GM18508 (cell line): Measurements from ENCODE around the gene FANCC.

ENCODE experiments used
- ATAC-seq: cut with Tn5 transposase; IDR thresholded peaks from one replicate; pipeline ENCODE4 v1.9.1; 2021; ENCODE audit warnings: moderate number of reproducible peaks; ENCODE audit not compliant: insufficient read depth, unreplicated experiment

The FANCC gene, protein sequence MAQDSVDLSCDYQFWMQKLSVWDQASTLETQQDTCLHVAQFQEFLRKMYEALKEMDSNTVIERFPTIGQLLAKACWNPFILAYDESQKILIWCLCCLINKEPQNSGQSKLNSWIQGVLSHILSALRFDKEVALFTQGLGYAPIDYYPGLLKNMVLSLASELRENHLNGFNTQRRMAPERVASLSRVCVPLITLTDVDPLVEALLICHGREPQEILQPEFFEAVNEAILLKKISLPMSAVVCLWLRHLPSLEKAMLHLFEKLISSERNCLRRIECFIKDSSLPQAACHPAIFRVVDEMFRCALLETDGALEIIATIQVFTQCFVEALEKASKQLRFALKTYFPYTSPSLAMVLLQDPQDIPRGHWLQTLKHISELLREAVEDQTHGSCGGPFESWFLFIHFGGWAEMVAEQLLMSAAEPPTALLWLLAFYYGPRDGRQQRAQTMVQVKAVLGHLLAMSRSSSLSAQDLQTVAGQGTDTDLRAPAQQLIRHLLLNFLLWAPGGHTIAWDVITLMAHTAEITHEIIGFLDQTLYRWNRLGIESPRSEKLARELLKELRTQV

DNA sequence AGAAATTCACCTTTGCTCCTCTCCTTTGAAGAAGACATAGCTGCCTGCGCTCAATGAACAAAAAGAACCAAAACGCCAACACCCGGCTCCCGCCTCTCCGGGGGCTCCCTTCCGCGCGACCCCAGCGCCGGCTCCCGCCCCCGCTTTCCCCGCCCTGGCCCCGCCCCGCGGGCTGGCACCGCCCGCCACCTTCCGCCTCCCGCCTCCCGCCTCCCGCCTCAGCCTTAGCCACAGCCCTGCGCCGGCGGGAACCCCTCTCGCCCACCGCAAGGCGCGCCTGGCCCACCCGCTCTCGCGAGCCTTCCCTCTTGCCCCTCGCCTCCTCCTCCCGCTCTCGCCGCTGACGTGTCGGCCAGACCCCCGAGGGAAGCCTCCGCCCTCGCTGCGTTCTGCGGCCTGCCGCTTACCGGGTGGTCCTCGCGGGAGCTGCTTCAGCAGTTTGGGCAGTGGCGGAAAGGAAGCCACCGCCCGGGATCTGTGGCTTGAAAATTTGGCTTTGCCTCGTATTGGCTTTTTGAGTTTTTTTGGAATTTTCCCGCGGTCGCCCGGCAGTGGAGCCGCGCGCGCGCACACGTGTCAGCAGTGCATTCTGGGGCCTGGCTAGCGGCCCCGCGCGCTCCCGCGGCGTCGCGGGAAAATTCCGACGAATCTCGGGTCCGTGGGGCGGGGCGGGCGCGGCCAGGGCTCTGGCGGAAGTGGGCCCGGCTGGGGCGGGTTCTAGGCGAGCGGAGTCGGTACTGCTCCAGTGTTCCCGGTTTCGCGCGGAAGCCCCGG, at the start of gene FANCC:
Gene FANCC (minus strand): TSS at position 591 of the 774 bp plus-strand sequence. CDS start 68,418 bp downstream, outside the sequence.
- ATAC-seq = no peak

DNA sequence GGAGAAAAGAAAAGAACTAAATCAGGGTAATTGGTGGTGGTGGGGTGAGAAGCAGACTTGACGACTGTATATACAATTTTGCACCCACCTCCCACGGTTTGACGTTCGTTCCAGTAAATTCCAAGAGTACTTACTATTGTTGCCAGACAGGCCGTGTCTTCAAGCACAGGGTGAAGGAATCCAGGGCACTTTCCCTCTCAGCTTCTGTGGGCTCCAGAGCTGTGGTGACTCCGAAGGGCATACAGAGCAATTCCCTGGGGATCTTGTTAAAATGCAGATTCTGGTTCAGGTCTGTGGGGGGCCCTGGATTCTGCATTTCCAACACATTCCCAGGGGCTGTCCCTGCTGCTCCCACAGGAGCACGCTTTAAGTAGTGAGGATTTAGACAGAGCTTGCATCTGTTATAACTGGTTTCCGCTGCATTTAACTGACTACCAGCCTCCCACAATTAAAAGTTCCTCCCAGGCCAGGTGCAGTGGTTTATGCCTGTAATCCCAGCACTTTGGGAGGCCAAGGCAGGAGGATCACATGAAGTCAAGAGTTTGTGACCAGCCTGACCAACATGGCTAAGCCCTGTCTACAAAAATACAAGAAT, 49.3 kb upstream of the FANCC start:
- no peak for ATAC-seq

DNA sequence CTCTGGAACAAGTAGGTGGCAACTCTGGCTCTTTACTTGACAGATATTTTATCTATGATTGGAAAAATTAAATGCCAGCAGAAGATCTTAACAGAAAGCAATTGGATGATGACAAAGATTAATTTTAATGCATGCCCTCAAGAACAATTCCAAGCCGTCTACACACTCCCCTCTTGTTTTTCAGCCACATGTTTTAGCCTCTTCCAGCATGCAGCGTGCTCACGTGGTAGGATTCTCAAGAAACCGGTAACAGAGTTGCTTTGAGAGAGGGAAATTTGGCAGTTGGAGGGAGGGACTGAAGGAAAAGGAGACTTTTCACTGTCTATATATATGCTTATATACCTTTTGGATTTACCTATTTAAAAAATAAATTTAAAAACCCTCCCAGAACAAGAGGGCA, 48.3 kb upstream of the FANCC start:
- ATAC-seq = no peak

DNA sequence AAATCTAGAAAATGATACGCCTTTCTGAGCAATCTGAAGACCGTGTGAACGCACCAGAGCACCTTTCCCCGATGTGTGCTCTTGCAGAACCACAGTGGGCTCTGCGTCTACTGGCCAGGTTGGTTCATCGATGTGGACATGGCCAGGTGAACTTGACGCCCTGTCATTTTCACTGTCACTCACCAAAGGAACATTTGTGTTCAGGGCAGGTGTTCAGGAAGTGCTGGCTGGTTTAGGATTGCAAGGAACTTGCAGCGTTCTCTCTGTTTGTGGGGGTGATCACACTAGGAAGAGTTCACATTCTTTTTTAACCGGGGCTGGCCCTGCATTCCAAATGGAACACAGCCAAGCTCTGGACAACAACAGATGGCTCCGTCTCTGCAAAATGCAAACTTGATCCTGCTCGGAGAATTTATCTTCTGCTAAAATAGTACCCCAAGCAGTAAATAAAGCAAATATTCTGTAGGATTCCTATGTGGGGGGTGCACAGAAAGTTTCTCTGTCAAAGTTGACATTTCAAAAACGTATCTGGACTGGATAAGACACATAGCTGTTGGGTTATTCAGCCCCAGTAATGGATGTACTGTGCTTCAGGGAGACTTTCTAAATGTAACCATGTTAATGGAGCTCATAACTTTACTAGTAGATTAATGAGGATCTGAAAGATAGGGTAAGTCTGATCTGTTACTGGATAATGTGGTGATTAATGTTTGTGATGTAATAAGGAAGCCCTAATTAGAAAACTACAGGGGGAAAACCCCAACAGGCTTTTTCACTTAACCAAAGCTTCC, 45.7 kb upstream of the FANCC start:
- no peak for ATAC-seq

DNA sequence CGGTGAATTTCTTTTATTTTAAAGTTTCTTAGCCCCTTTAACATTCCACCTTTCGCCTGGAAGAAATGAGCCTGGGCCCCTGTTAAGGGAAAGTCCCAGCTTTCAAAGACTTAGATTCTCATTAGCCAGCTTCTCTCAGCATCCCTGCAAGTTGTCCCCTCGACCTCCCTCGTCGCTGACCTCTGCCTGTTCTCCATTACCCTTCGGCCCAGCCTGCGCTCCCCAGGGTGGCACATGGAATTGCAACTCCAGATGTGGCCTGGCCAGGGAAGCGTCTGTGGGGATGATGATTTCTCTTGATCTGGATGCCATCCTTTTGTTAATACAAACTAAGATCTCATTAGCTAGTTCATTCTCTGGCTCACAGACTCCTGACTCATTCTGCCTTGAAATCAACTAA, 43.4 kb upstream of the FANCC start:
- ATAC-seq = no peak

DNA sequence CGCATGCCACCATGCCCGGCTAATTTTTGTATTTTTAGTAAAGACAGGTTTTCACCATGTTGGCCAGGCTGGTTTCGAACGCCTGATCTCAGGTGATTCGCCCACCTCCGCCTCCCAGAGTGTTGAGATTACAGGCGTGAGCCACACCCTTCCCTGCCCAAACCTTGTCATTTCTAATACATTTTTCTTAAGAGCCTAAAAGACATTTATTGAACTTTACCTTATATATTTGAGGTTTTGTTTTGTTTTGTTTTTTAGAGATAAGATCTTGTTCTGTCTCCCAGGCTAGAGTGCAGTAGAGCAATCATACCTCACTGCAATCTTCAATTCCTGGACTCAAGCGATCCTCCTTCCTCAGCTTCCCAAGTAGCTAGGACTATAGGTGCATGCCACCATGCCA, 39.8 kb upstream of the FANCC start:
- no peak for ATAC-seq

DNA sequence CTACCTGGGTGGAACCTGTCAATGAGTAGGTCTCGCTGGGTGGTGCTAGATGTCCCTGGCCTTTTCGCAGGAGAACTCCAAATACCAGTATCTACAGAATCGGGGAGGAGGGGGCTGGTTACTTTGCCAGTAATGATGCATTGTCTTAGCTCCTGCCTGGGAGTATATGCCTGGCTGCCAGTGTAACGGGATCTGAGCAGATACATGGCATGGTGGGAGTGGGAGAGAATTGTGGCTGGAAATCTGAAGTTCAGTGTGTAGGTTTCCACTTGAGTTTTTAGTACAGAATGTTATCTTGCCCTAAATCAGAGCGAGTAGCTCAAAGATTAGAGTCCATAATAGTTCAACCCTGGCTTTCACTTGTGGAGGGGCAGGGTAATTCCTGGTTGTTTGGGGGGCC, 38.0 kb upstream of the FANCC start:
- no peak for ATAC-seq

DNA sequence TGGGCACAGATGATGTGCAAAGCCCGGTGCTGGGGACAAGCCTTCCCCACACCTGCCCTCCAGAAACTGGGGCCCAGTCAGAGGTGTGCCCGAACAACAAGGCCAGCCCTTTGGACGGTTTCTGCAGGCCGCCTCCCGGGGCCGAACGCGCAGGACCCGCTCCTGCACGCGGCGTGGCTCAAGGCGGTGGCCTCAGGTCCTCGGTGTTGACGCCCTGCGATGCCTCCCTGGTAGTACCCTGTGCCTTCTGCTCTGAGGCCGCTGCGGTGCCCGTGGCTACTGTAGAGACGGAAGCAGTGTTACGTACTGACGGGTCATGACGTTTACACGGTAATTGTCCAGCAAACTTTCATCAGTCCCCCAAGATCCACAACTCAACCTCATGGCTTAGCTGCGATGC, 33.5 kb upstream of the FANCC start:
- no peak for ATAC-seq

DNA sequence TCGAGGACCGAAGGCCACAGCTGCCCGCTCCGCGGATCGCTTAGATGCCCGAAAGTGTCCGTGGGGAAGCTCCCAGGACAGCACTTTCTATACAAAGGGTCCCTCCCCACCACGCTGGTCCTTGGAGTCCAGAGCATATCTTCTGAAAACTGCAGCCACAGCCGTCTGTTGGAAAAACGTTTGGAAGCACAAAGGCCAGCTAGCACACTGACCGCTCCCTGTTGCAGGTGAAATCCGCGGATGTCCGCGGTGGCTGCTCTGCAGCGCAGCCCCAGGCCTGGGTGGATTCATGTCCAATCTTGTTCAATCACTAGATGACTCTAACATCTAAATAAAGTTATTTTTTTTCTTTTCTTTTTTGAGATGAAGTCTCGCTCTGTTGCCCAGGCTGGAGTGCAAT, 32.8 kb upstream of the FANCC start:
- no peak for ATAC-seq

DNA sequence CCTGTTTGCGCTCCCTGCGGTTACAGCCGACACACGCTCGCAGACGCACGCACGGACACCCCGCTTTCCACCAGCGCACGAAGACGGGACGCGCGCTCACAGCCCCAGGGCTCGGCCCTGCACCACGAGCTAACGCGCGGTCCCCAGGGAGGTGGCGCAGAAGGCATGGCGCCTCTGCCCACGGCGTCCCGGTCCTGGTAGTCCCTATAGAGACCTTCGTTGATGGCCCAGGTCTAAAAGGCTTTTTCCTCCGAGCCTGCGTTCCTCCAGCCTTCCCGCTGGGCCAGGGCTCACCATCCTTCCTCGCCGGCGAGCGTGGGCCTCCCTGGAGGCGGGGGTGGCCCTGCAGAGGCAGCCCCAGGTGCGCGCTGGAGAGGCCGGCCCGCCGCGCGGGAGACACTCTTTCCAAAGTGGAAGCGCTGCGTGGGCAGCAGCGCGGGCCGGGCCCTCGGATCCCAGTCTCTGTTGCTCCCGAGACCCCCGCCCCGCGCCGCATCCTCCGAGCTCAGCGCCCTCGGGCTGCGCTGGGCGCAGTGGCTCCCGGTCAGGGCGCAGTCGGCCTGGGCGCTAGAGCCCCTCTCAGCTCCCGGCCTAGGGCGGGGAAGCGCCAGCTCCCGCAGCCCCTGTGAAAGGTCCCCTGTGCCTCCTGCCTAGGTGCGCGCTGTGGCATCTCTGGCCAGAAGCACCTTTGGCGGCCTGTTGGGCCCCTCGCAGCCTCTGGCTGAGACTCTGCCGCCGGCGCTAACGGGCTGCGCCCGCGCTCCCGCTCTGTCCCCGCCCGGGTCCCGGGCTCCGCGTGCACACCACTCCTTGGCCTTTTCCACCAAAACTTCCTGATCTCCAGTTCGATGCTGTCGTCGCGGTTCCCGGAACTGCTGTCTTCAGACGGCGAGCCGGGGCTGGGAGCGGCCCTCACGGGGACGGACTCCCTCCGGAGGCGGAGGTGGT, 31.9 kb upstream of the FANCC start:
- ATAC-seq = no peak

DNA sequence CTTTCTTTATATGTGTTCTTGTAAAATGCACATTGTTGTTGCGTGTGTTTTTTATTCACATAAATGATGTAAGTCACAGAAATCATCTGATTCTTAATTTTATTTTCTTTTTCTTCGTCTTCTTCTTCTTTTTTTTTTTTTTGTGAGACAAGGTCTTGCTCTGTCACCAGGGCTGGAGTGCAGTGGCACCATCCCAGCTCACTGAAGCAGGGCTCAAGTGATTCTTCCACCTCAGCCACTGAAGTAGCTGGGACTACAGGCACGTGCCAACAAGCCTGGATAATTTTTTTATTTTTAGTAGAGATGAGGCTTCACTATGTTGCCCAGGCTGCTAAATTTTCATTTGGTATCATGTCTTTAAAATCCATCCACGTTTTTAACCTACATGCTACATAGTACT, 28.5 kb upstream of the FANCC start:
- no peak for ATAC-seq

DNA sequence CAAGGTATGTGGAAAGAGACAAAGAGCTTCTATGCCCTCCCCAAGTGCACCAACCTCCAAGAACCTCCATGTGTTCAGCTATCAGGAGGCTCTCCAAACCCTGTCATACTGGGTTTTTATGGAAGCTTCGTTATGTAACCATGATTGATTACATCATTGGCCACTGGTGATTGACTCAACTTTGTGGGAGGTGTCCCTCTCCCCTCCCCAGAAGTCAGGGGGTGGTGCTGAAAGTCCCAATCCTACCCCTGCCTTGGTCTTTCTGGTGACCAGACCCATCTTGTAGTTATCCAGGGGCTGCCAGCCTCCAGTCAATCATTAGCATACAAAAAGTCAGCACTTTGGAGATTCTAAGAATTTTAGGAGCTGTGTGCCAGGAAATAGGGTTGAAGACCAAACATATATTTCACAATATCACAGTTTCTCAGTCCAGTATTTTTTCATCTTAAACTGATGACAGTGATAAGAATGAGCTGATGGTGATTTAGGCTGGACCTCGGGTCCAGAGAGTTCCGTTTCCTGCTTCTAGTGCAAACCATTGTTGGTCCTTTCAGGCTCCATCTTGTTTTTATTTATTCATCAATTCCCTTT, 27.3 kb upstream of the FANCC start:
- no peak for ATAC-seq

DNA sequence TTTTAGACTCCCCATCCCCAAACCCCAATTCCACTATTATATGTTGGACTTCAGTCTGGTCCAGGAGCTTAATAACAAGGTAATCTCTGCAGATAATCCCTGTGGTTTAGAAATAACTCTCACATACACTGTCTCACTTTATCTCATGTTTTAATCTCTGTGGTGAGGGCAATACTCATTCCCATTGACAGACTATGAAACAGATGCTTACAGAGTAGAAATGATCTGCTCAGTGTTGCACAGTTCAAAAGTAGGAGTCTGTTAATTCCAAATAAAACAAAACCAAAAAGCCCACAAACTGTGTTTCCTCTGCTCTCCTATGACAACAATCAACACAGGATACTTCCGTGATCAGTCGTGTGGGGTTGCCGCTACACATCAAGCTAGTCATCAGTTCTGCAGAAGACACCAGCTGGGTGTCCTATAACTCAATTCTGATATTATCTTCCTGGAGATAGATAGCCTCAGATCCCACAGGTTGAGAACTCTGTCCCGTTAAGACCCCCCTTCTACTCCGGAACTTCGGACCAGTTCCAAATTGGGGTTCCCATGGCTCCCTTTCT, 26.3 kb upstream of the FANCC start:
- no peak for ATAC-seq

DNA sequence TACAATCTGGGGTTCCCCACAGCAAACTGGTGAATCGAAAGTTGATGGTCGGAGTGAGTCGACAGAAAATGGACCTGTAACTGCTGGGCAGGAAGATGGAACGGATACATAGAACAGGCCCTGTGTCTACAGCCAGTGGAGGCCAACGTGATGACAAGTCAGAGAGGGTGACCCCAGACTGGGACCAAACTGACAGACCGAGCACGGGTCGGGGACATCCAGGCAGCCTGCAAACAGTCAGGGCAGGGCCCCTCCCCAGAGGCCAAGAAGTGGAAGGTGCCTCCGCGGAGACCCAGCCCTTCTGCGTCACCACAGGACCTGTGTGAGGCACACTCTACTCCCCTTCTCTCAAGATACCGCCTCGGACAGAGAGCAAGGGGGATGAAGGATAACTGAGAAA, 25.1 kb upstream of the FANCC start:
- ATAC-seq = no peak

DNA sequence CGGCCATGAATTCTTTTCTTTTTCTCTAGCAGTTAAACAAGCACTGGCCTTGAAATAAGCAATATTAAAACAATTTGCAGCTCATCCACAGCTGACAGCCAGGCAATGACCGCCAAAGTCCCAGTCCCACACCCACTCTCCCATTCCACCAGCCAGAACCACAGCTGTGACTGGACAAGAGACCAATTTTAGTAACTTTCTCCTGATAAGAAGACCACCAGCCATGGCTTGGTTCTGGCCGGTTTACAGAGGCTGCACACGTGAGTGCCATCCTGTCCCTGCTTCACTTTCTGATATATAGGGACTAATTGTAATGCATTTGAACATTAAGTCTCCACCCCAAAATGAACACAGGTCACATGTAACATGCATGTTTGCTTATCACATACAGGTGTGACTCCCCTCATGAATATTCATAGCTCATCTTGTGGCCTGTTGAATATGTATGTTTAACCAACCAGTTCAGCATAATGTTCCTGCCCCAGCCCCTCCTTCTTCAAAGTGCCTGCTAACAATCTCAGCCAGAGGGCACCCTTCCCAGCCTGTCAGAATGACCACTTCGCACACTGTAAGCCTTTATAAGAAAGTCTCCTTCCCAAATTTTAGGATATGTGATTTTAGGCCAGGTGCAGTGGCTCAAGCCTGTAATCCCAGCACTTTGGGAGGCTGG, 23.9 kb upstream of the FANCC start:
- ATAC-seq = no peak

DNA sequence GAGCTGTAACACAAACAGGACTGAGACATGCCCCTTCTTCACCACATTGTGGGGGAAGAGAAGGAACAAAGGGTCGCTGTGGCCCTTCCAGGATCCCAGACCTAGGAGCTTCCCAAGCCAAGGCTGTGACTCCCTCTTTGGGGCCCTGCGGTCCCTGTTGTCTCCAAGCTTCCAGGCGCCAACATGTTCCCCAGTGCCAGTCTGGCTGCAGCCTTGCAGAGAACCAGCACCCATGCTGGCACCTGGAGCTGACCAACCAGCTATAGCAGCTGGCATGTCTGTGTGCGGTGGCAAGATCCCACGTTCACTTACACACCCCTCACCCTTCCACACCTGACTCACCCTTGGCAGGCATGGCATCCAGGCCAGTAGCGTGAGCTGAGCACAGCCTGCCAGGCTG, 20.7 kb upstream of the FANCC start:
- ATAC-seq = no peak

DNA sequence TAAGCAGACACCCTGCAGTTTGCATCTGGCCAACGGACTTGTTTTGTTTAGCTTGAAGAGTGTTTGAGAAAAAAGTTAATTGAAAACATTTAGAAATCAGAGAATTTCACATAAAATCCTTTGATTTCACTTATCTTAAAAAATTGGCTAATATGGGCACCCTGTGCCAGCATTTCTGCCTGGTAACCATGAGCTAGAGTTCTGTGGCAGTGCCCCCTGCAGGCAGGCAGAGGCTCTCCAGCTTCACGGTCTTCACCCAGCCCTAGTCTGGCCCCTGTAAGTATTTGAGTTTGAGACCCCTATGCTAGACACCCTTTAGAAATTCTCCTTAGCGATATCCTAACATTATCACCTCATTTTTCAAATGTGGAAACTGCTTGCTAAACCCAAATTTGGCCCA, 18.8 kb upstream of the FANCC start:
- no peak for ATAC-seq

DNA sequence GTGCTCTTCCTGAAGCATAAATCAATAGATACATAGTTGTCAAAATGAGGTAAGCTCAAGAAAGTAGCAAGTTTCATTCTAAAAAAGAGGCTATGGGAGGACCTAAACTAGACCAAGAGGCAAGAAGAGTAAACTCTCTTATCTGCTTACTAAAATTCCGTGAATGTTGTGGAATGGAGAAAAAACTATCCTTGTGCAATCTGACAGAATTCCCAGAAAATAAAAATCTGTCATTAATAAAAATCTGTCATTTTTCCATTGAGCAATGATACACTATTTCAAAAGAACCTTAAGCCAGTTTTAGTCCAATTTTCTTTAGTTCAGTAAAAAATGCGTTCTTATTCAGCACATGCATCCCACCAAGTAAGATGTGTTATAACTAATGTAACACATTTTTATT, 15.9 kb upstream of the FANCC start:
- ATAC-seq = no peak
